Pancreas (tissue), 10 donors: ENCODE measurements around the gene EDDM13. TPM values are rescaled to one million over a fixed set of nuclear protein-coding genes. Genes with fewer than 3 reads are reported as not detected.
"Not testable (repeated sequence)": the region's sequence is repeated elsewhere in the genome, so short reads cannot be mapped to it uniquely, and the experiment has no call there.

Experiments used
- ATAC-seq, 4 donors: fragments of 200-7000 bp; cut with Tn5 transposase; one replicate each; pipeline versions ENCODE4 v1.8.0 to v1.9.1; 2020; ENCODE audit warnings: mild to moderate bottlenecking in 4 of 4, moderate library complexity in 4 of 4
- DNase-seq, 6 donors: peaks; one replicate each; pipeline ENCODE4 v3.0.0-alpha.2; 2020
- FAIRE-seq: peaks from 2 replicates; lab custom pipeline; 2012; peaks lifted over from hg19 to GRCh38; lab: Jason Lieb, UNC
- H3K27ac ChIP-seq, 4 donors: fragments of 200-600 bp; sonication (generic); 1 replicate in 3 of 4; 2 replicates in 1 of 4; pipeline versions ENCODE4 v1.5.0 to v1.8.0; 2020
- H3K27me3 ChIP-seq, 4 donors: fragments of 200-600 bp; one replicate each; pipeline ENCODE4 v1.8.0; 2021
- H3K36me3 ChIP-seq, 3 donors: fragments of 200-600 bp; sonication (generic) in 1 of 3; one replicate each; pipeline versions ENCODE4 v1.5.0 to v1.8.0; 2020 to 2021
- H3K4me1 ChIP-seq, 3 donors: fragments of 200-600 bp; one replicate each; pipeline ENCODE4 v1.8.0; 2021
- H3K4me3 ChIP-seq, 4 donors: fragments of 200-600 bp; sonication (generic) in 2 of 4; one replicate each; pipeline versions ENCODE4 v1.5.0 to v1.8.0; 2020 to 2021
- H3K9me3 ChIP-seq, 4 donors: fragments of 200-600 bp; one replicate each; pipeline ENCODE4 v1.8.0; 2021
- WGBS, 2 donors: extraction: QIAGEN DNeasy Blood & Tissue Kit; methylation state at CpG; one replicate each; pipeline ENCODE4 v1.1.7; 2013; 5-methylcytosine and 5-hydroxymethylcytosine counted together
- intact Hi-C, 3 donors: fragments of 100-400 bp; cut with DNase I; formaldehyde crosslinking; loops; one replicate each; pipeline versions ENCODE4 v1.11.1 to v1.14.2; 2022
- polyA plus RNA-seq, 2 donors: library from polyadenylated mRNA; stranded (reverse); fragments of 200-250 nt; gene quantifications; one replicate each; pipeline ENCODE4 v1.2.3, GENCODE V29; 2013
- total RNA-seq, 6 donors: library from RNA; stranded (reverse); fragmentation: NEBNext Ultra II Directional in 4 of 6; extraction: Animal tissue kit (Norgen Biotek cat#: 25700) in 4 of 6; gene quantifications; one replicate each; pipeline versions ENCODE4 v1.2.1 to v1.2.4, GENCODE V29; 2021 to 2023
- TF ChIP-seq, protein P1 (sequence below), 4 donors: fragments of 200-600 bp; sonication (generic) in 3 of 4; IDR thresholded peaks; one replicate each; pipeline versions ENCODE4 v1.5.0 to v1.8.0; 2021; ENCODE audit warnings: antibody characterized with exemption in 4 of 4
- donor health status: healthy with polysubstance abuse.
- donor health status: DM: no; HTN: no; CAD: no; lungs with moderate emphysema.
- donor health status: DM: no; HTN: no; CAD: no.
- donor health status: control.
- donor health status: control.
- donor health status: Bipolar disorder and iron deficiency.
- donor health status: DM: yes; HTN: yes; CAD: no.
- donor health status: DM: no; HTN: no; CAD: no.
- donor health status: DM: no; HTN: no; CAD: no.
- donor health status: DM: yes; HTN: yes; CAD: no.

The EDDM13 gene
- total and polyA plus RNA-seq, 8 donors = 0.49 TPM; not detected in 7

GRCh38 chr19:56252699-56253422, 19.7 kb upstream of the EDDM13 start:
- intact Hi-C loops = loop anchor here in 1 of 3 donors (10.0 kb wide), 1 partner anchor 178 kb away; no protein-coding TSS in a partner anchor
- WGBS, 2 donors = 33 to 41% methylated on average over 10 of the region's 10 CpGs
- DNase-seq (peak; percentile 65 to 92 (median 82)), FAIRE-seq (no peak), ATAC-seq (peak; percentile 87 to 99 (median 96))
- H3K4me1 ChIP-seq = no peaks in the 10 kb centered on the region
- no peak overlapping the region for H3K4me3 ChIP-seq
- TF ChIP-seq, protein P1, sequence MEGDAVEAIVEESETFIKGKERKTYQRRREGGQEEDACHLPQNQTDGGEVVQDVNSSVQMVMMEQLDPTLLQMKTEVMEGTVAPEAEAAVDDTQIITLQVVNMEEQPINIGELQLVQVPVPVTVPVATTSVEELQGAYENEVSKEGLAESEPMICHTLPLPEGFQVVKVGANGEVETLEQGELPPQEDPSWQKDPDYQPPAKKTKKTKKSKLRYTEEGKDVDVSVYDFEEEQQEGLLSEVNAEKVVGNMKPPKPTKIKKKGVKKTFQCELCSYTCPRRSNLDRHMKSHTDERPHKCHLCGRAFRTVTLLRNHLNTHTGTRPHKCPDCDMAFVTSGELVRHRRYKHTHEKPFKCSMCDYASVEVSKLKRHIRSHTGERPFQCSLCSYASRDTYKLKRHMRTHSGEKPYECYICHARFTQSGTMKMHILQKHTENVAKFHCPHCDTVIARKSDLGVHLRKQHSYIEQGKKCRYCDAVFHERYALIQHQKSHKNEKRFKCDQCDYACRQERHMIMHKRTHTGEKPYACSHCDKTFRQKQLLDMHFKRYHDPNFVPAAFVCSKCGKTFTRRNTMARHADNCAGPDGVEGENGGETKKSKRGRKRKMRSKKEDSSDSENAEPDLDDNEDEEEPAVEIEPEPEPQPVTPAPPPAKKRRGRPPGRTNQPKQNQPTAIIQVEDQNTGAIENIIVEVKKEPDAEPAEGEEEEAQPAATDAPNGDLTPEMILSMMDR (IDR thresholded peaks at IDR 0.05) = peak; percentile 72 to 87 (median 75)
- H3K9me3 ChIP-seq = no peaks in the 10 kb centered on the region
- no peak overlapping the region for H3K27ac ChIP-seq
- H3K27me3 ChIP-seq = no peaks in the 10 kb centered on the region
- H3K36me3 ChIP-seq = no peaks in the 10 kb centered on the region

DNA sequence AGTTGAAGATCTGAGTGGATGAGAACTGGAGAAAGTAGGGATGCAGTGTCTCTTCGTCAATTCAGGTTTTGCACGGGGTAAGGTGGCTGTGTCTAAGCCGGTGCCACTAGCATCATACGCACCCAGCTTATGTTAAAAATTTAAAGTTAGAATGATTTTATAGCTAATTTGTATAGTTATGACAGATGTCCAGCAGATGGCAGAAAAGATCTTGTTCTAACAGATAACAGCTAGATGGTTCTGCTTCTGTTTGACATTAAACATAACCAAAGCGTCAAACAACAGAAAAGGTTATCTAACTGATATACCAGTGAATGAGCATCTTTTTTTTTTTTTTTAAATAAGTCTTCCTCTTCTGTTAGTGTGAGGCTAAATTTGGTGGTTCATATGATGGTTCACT, 18.8 kb upstream of the EDDM13 start:
- Histone ChIP-seq H3K36me3 (no peaks in the 10 kb centered on the region), H3K27ac (no peak overlapping the region), H3K9me3 (no peaks in the 10 kb centered on the region), H3K27me3 (no peaks in the 10 kb centered on the region), H3K4me1 (no peaks in the 10 kb centered on the region), H3K4me3 (no peak overlapping the region)
- 53% methylated on average over 5 of the region's 5 CpGs for WGBS, 2 donors
- intact Hi-C loops = loop anchor here in 1 of 3 donors (10.0 kb wide), 1 partner anchor 179 kb away; no protein-coding TSS in a partner anchor
- DNase-seq (no peak), FAIRE-seq (peak; percentile 39), ATAC-seq (peak in 3 of 4 donors; percentile 67 to 77 (median 72))
- TF ChIP-seq, protein P1 (IDR thresholded peaks at IDR 0.05) = no peak

DNA sequence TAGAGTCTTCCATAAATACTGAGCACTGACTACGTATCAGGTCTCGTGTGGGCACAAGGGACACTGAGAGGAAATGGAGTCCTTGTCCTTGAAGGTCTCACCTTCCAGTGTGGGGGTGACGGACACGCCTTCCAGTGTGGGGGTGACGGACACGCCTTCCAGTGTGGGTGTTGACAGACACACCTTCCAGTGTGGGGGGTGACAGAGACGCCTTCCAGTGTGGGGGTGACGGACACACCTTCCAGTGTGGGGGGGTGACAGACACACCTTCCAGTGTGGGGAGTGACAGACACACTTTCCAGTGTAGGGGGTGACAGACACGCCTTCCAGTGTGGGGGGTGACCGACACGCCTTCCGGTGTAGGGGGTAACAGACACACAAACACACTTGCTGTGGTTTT, 14.3 kb upstream of the EDDM13 start:
- ATAC-seq = no peak
- intact Hi-C loops = loop anchor here in 1 of 3 donors (10.0 kb wide), 1 partner anchor 183 kb away; no protein-coding TSS in a partner anchor
- FAIRE-seq = no peak

DNA sequence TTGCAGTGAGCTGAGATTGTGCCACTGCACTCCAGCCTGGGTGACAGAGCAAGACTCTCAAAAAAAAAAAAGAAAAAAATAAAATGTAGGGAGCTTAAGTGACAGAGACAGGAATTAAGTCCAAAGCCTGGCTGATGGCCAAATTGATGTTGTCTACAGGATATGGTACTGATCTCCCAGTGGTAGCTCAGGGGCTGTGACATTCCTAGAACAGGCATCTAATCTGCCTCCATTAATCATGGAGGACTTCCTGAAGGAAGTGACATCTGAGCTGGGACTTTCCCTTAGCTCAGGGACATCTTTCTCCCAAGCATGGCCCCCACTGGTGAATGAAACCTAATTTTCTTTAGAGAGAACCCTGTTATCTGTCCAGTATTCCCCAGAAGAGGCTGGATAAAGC, 11.4 kb upstream of the EDDM13 start:
- no peaks in the 10 kb centered on the region for H3K36me3 ChIP-seq
- H3K9me3 ChIP-seq = no peaks in the 10 kb centered on the region
- ATAC-seq (no peak), DNase-seq (no peak), FAIRE-seq (no peak)
- H3K27me3 ChIP-seq = no peaks in the 10 kb centered on the region
- no peak overlapping the region for H3K27ac ChIP-seq
- no peak overlapping the region for H3K4me3 ChIP-seq
- TF ChIP-seq, protein P1 (IDR thresholded peaks at IDR 0.05) = no peak
- H3K4me1 ChIP-seq = no peaks in the 10 kb centered on the region
- intact Hi-C loops = no loop called here

More for the DNA sequence above, 14.3 kb upstream of the EDDM13 start:
- H3K4me3 ChIP-seq = no peak overlapping the region
- no peaks in the 10 kb centered on the region for H3K36me3 ChIP-seq
- H3K4me1 ChIP-seq = no peaks in the 10 kb centered on the region
- no peaks in the 10 kb centered on the region for H3K27me3 ChIP-seq
- no peaks in the 10 kb centered on the region for H3K9me3 ChIP-seq
- TF ChIP-seq, protein P1 (IDR thresholded peaks at IDR 0.05) = no peak
- DNase-seq = no peak
- 78 to 86% methylated on average over 12 of the region's 12 CpGs for WGBS, 2 donors
- H3K27ac ChIP-seq = no peak overlapping the region

GRCh38 chr19:56261932-56262331, 10.6 kb upstream of the EDDM13 start:
- WGBS, 2 donors = 95 to 98% methylated on average over 6 of the region's 6 CpGs
- DNase-seq, intact Hi-C loops, H3K4me3 ChIP-seq, H3K27me3 ChIP-seq, H3K4me1 ChIP-seq, FAIRE-seq, H3K27ac ChIP-seq, H3K36me3 ChIP-seq, H3K9me3 ChIP-seq, ATAC-seq: not testable (repeated sequence)
